Dermis microvascular lymphatic vessel endothelial cell (primary cell): Measurements from ENCODE around the gene PSMB10. TPM values are rescaled to one million over a fixed set of nuclear protein-coding genes. Genes with fewer than 3 reads are reported as not detected.
"Not testable (repeated sequence)": the region's sequence is repeated elsewhere in the genome, so short reads cannot be mapped to it uniquely, and the experiment has no call there.

Experiments
- DNase-seq, 2 donors: peaks; one replicate each; pipeline versions ENCODE4 v3.0.0 to v3.0.0-alpha.2; 2010; ENCODE audit warnings: low read depth in 2 of 2
- total RNA-seq: library from RNA; depleted of rRNA; stranded (reverse); fragments of >200 nt; gene quantifications from 2 replicates; pipeline ENCODE4 v1.2.1, GENCODE V29; 2014

The PSMB10 gene
- total RNA-seq: 76.5 and 89.4 TPM in 2 replicates

DNA sequence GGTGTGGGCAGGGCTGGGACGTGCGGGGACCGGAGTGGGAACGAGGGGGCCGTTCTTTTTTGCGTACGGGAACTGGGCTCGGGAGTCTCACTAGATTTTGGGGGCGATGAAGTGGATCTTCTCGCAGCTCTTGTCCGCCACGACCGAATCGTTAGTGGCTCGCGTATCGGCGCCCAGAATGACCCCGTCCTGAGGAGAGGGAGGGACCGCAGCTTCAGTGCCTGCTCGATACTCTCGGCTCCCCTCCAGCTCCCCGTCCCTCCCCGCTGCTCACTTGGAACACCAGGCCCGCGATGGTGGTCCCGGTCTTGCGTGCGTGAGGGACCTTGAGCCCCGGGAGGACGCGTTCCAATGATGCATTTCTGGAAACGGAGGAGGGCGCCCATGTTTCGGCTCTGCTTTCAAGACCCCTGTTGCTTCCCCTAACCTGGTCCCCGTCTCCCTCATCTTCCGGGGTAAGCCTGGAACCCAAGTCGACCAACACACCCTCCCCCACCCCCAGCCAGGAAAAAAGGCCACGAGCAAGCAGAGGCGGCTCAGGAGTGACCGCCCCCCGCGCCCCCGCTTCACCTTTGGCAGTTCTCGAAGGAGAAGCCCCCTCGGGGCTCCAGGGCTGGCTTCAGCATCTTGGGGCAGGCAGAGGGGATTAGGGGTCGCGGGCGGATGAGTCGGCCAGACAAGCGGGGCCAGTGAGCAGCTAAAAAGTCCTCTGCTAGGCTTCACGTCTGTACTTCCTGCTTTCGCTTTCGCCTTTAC is at the start of gene PSMB10:
TSS of gene PSMB10 (minus strand) at position 727 of the 756 bp plus-strand sequence. CDS start at position 626, 101 bp downstream.
- peak in 1 of 2 donors; percentile 56 for DNase-seq

DNA sequence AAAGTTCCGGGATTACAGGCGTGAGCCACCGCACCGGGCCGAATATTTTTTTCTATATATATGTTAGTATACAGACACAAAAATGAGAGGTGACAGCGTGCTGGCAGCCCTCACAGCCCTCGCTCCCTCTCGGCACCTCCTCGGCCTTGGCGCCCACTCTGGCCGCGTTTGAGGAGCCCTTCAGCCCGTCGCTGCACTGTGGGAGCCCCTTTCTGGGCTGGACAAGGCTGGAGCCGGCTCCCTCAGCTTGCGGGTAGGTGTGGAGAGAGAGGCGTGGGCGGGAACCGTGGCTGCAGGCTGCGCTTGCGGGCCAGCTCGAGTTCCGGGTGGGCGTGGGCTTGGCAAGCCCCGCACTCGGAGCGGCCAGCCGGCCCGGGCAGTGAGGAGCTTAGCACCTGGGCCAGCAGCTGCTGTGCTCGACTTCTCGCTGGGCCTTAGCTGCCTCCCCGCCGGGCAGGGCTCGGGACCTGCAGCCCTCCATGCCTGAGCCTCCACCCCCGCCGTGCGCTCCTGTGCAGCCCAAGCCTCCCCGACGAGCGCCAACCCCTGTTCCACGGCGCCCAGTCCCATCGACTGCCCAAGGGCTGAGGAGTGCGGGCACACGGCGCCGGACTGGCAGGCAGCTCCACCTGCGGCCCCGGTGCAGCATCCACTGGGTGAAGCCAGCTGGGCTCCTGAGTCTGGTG is 45.5 kb upstream of the PSMB10 start:
- no peak for DNase-seq

DNA sequence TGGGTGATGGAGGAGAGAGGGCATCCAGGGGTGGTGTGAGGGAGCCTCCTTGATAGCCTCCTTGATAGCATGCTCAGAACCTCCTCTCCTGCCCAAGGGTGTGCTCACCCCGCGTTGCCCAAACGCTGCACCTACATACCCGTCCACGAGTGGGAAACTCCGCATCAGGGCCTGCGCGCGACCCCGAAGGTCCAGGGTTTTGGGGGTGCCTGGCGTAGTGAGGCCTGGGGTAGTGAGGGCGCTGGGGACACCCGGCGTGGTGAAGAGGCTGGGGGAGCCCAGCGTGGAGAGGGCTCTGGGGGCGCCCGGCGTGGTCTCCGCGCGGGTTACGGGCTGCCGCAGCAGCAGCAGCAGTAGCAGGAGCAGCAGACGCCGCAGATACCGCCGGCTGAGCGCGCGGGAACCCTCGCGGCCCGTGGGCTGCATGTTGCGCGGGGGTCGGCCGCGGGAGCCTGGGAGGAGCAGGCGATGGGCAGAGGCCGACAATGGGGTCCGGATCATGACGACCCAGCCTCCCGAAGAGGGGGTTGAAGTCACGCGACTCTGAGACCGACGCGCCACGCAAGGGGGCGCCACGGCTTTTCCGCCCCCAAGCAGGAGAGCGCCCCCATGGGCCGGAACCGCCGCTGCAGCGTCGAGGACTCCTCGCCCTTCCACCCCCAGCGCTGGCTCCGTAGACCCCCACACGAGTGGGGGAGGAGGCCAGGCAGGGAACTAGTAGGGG is 43.5 kb upstream of the PSMB10 start, which contains the start of gene DPEP3:
TSS of gene DPEP3 (minus strand) at position 545 of the 724 bp plus-strand sequence. CDS start at position 426, 119 bp downstream.
- no peak for DNase-seq

DNA sequence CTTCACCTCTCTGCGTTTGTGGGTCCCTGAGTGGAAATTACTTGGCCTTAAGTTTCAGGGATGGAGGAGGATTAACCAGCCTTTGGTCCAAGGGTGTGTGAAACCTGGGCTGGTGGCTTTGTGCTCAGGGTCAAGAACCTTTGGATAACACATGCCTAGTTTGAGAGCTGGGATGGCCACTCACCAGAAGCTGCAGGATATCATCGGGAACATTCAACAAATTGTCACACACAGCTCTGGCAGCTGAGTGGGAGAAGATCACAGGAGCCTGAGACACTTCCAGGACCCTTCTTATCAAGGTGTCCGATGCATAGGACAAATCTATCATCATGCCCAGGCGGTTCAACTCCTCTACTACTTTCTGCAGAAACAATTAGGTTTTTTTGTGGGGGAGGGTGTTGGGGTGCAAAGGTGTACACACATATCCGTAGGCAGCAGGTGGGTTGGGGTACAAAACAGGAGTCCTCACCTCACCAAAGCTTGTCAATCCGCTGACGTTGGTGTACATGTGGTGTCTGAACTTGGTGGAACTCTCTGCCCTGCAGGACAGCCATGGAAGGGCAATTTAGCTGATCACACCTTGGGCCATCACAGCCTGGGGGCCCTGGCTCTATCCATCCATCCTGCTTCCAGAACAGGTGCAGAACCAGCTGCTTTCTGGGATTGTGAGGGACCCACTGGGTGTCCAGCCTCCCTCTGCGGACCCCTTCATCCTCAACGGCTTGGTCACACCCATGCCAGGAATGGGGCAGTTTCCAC is 41.0 kb upstream of the PSMB10 start:
- DNase-seq: no peak

DNA sequence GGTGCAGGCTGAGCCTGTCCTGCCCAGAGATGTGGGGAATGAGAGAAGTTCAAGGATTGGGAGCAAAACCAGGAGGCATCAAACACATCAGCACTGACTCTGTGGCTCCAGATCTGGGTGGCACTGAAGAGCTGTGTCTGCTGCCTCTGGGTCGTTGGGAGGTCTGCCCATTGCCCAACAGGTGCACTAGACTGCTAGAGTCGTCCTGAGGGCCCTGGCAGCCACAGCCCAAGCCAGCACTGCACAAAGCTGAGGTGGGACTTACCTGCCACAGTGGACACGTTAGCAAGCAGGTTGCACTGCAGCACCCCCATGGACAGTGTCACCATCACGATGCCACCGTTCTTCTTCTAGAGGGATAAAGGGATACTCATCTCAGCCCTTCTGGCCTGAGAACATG is 40.4 kb upstream of the PSMB10 start:
- DNase-seq: no peak

DNA sequence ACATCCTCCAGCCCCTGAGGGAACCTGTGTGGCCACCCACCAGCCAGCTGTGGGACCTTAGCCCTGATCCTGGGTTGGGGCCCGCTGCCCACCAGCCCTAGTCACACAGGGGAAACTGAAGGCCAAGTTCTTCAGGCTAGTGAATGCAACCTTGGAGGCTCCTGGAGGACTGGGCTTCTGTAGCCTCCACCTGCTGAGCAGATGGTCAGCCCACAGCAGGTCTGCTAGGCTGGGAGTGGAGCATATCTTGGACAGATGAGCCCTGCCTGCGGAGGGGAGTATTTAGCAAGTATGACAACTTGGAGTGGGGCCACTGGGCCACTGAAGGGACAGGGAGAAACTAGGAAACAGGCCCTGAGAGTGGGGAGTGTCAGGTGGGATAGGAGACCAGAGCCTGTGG is 39.6 kb upstream of the PSMB10 start:
- no peak for DNase-seq

DNA sequence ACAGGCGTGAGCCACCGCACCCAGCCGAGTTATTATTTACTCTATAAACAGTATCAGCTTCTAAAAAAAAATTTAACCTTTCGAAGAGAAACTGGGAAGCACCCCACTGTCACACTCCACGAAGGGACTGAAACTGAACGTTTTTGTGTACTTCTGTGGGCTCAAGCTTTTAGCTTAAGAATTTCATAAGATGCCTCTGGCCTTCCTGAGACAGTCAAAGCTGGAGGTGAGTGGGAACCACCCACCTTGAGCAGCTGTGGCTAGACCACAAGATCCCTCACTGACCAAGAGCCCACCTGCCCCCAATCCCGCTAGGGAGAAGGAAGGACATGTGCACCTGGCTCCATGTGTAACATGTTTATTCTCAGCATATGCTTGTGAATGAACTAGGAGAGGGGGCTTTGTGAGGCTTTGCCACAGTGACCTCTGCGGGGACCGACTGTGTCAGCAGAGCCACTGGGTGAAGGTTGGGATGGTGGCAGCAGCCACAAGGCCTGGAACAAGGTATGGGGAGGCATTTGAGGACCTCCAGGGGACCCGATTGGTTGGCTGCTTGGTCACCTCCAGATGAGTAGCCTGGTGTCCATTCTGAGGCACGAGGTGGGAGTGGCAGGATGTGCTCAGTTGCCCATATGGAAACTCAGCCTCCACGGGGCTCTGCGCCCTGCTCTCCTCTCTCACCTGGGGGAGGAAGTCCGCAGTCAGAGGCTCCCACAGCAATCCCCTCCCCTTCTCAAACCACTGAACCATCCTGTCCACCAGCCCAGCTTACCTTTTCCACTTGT is 38.9 kb upstream of the PSMB10 start:
- no peak for DNase-seq

DNA sequence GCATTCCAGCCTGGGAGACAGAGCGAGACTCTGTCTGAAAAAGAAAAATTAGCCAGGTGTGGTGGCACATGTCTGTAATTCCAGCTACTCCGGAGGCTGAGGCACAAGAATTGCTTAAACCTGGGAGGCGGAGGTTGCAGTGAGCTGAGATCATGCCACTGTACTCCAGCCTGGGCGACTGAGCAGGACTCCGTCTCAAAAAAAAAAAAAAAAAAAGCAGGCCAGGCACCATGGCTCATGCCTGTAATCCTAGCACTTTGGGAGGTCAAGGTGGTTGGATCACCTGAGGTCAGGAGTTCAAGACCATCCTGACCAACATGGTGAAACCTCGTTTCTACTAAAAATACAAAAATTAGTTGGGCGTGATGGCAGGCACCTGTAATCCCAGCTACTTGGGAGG is 35.6 kb upstream of the PSMB10 start:
- DNase-seq: not testable (repeated sequence)

DNA sequence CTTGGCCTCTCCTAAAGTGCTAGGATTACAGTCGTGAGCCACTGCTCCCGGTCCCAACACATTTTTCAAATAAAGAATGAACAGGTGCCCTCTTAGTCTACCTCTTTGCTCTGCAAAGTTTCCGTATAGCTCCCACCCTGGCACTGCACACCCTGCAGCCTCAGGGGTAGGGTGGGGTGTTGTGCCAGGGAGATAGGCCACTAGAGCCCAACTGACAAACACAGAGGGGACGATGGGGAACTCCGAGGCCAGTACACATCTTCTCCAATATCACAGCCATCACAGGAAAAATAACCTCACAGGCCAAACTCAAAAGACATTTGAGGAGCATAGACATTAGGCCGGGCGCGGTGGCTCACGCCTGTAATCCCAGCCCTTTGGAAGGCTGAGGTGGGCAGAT is 34.5 kb upstream of the PSMB10 start:
- DNase-seq: no peak

DNA sequence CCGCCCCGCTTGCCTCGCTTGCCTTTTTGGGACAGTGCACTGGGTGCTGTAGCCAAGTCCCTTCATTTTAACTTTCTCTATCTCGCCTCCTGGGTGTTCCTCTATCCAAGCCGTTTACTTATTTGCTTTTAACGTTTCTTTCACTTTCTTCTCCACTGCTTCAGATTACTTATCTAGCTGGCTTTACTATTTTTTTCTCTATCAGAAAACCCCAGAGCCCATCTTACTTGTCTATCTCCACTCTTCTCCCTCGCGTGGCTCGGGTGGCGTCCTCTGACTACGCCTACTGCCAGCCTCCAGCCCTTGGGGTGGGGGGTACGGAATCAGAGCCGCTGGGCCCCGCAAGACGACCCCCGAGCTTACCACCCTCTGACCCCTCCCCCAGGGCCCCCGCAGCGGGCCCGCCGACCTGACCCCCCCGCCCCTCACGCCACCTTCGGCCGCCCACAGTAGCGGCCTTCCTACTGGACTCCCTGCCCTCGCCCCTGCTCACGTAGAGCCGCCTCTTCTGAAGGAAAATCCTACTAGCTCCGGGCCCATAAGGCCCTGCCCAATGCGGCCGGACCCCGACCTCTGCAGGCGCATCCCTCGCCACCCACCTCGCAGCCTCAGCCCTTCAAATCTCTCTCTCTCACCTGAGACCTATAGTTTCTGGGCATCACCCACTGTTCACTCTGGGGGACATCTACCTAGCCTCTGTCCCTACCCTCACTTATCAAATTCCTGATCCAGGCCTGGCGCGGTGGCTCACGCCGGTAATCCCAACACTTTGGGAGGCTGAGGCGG is 32.8 kb upstream of the PSMB10 start:
- no peak for DNase-seq

DNA sequence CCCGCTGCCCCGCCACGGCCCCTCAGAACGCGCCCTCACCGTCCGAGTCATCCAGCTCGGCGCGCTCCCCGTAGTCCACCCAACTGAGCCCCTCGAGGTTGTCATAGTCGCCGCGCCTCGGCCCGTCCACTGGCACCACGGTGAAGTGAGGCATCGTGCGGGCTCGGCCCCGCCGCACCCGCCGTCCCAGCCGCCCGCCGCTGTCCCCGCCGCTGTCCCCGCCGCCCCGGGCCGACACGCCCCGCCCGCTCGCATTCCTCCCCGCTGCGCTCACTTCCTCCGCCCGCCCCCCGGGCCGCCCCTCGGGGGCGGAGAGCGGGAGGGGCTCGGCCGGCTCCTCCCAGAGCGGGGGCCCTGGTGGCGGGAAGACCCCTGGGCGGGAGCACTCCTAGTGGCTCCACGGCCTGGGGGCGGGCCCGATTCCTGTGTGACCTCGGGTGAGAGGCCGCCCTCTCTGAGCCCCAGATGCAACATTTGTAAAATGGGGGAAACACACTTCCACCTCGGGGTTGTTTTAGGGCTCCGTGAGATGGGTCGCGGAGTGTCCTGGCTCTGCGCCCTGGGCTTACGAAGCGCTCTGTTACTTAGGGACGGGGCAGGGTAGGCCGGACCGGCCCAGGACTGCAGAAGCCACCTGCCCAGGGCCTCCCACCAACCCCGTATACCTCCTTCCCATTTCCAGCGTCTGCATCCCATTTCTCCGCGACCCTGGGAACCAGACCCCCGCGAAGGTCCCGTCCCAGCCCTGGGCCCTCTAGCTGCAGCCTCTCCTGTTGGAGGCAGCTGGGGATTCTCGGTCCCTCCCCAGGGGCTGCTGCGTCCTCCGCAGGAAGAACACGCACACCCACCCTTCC is 32.0 kb upstream of the PSMB10 start, which contains the start of gene SLC12A4:
TSS of gene SLC12A4 (minus strand) at position 238 of the 854 bp plus-strand sequence. CDS start at position 154, 84 bp downstream.
- peak; percentile 51 to 84 for DNase-seq

DNA sequence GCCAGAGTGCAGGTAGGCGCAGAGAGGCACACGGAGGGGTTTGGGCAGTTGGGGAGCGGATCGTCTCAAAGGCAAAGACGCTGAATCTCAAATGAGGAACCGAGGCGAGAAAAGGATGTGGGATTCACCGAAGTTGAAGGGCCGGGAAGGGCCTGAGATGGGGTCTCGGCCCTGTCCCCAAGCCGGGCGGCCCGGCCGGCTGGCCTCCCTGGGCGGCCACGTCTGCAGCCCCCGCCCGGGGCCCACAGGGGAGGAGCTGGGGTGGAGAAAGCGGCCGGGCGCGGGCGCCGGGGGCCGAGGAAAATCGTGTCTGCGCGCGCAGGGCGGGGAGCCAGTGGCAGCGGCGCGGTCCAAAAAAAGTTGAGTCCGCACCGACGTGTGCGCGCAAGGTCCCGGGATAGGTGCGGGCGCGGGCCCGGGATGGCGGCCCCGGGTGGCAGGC is 31.3 kb upstream of the PSMB10 start:
- DNase-seq: peak in 1 of 2 donors; percentile 56

DNA sequence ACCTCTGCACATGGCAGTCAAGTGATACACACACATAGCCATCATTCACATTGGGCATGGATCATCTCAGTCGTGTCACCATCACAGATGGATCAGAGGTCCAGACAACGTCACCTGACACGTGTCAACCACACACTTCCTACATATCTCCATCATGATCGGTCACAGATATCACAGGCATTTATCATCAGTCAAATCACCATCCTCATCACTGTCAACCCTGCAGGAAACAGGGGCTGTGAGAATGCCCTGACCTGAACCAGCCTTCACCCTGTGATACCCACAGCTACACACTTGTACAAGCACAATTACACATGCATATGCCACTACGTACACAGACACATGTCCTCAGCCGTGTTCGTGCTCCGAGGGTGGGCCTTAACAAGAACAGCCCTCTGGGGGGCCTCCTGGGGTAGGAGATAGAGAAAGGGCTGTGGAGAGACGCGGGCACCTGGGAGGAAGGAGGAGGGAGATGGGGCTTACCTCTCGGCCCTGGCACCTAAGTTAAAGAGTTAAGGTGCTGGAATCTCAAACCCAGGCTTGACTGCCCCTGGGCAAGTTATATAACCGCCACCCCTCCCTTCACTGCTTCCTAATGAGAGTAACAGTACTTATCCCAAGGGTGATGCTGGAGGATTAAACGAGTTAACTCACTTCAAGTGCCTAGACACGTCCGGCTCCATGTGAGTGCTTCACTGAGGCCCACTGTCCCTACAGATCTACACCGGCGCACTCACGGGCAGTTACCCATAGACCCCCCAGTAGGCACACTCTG is 30.7 kb upstream of the PSMB10 start:
- DNase-seq: peak; percentile 21 to 62

DNA sequence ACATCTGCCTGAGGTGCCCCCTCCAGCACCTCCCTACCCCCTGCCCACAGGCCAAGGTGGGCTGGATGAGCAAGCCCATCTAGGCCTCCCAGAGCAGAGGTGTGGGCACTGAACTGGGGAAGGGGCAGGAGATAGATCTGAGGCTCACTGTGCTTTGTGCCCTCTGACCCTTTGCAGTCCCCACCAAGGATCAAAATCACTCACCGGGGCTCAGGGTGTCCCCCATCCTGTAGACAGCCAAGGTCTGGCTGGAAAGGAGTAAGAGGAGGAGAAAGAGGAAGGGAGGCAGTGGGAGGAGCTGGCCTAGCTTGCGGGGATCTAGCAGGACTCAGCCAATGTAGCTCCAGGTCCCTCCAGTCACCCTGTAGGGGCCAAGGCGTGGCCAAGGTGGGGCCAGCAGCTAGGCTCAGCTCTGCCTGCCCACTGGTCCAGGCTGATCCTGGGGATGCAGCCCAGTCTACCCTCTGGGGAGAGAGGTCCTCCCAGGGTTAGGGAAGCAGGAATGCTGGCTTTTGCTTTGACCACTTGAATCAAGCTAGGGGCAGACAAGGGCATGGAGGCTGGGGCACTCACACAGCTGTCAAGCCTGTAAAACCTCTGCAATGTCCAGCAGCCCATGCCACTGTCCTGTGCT is 30.0 kb upstream of the PSMB10 start:
- peak in 1 of 2 donors; percentile 32 for DNase-seq

DNA sequence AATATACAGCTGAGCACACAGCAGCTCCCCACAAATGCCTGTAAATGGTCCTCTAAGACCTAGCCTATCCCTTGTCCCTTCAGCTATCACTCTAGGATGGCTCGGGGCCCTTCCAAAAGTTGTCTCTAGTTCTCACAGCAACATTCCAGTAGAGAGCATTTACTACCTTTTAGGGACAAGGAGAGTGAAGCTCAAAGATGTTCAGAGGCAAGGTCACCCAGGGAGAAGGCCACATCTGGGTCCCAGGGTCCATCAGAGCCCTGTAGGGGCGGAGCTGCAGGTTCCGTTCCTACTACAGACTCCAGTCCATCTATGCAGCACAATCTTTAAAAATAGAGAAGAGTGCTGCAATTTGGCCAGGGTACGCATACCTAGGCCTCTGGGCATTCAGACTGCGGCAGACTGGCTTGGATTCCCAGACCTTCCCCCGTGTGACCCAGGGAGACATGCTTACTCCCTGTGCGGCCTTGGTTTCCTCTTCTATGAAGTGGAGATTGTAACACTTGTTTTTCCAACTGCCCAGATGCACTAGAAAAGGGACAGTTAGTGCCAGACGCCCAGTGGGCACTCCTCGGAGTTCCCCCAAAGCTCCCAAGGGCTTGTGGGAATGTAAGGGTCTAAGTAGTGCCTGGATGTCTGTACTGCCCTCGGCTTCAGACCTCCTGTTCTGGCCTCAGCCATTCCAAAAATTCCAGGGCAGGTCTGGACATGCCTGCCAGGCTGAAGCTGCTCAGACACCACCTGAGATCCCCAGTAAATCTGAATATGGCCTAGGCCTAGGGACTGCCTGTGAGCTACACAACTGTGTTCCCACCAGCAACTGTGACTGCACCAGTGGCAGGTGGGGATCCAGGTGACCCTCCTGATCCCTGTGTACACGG is 29.3 kb upstream of the PSMB10 start:
- DNase-seq: peak in 1 of 2 donors; percentile 21

DNA sequence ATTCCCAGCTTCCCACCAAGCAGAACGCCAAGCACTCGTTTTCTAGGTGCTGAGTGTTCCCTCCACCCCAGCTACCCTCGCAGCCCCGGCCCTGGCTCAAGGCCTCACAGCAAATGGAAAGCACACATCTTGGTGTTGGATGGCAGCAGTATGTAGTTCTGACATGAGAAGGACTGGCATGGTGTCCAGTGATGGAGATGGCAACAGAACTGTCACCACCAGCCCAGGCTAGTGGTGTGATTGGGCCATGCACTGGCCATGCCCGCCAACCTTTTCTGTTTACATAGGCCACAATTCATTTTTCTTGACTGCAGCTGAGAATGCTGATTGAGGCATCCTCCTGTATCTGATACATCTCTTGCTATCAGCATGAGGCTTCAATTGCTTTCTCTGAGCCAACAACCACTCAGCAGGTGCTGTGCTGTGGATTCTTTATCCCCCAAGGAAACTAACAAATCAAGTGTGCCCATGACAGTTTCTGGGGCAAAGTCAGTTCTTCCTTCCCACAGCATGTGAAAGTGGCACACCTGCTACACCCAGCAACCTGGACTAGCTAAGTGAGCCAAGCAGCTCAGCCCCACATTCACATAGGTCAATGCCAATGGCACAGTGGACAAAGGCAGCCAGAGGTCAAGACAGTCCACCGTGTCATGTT is 28.0 kb upstream of the PSMB10 start:
- no peak for DNase-seq
